GM18951 (cell line): Measurements from ENCODE around the gene ELANE.

Source experiments
- POLR2A ChIP-seq: IDR thresholded peaks from 4 replicates; pipeline ENCODE4 v1.6.1; 2011; ENCODE audit warnings: mild to moderate bottlenecking; ENCODE audit not compliant: insufficient read length, insufficient read depth; ENCODE audit errors: extremely low read depth
- in situ Hi-C: fragments of 300-500 bp; cut with MboI; formaldehyde crosslinking; loops from one replicate; pipeline ENCODE4 v1.12.0; 2022; ENCODE audit warnings: low sequenced_read_pairs, mixed read lengths, inconsistent platforms; ENCODE audit not compliant: unreplicated experiment

Gene ELANE

GRCh38 chr19:855566-856120, 3.5 kb downstream of the ELANE start:
- in situ Hi-C loops, result no loop called here
- no peak for TF ChIP-seq POLR2A

GRCh38 chr19:858284-858683, 6.2 kb downstream of the ELANE start:
- in situ Hi-C loops, result no loop called here
- TF ChIP-seq POLR2A, result no peak

- in situ Hi-C loops, result no loop called here
- TF ChIP-seq POLR2A, result no peak
These were observed 7.1 kb downstream of the ELANE start, which contains the start of gene CFD for GRCh38 chr19:858868-859843. CFD (plus strand) TSS chr19:859664; CDS start chr19:859690, 26 bp downstream.

- in situ Hi-C loops, result loop anchor here (10.0 kb wide), 2 partner anchors 54 to 124 kb away; partner anchors contain the start of genes KISS1R, R3HDM4 and WDR18
- no peak for TF ChIP-seq POLR2A
These were observed 9.1 kb downstream of the ELANE start for GRCh38 chr19:861141-861755.

GRCh38 chr19:861756-862580, 9.9 kb downstream of the ELANE start:
- in situ Hi-C loops, result loop anchor here (10.0 kb wide), 2 partner anchors 53 to 123 kb away; partner anchors contain the start of genes KISS1R, R3HDM4 and WDR18
- TF ChIP-seq POLR2A, result no peak

GRCh38 chr19:862581-863314, 10.6 kb downstream of the ELANE start:
- in situ Hi-C loops, result loop anchor here (10.0 kb wide), 2 partner anchors 52 to 122 kb away; partner anchors contain the start of genes KISS1R, R3HDM4 and WDR18
- TF ChIP-seq POLR2A, result no peak

GRCh38 chr19:863315-863620, 11.2 kb downstream of the ELANE start:
- TF ChIP-seq POLR2A, result no peak
- in situ Hi-C loops, result loop anchor here (10.0 kb wide), 2 partner anchors 52 to 122 kb away; partner anchors contain the start of genes KISS1R, R3HDM4 and WDR18

GRCh38 chr19:866769-867300, 14.7 kb downstream of the ELANE start:
- TF ChIP-seq POLR2A, result no peak
- in situ Hi-C loops, result loop anchor here (10.0 kb wide), 2 partner anchors 48 to 118 kb away; partner anchors contain the start of genes KISS1R, R3HDM4 and WDR18

- no peak for TF ChIP-seq POLR2A
- in situ Hi-C loops, result loop anchor here (10.0 kb wide), 2 partner anchors 47 to 117 kb away; partner anchors contain the start of genes KISS1R, R3HDM4 and WDR18
These were observed 15.2 kb downstream of the ELANE start for GRCh38 chr19:867301-867793.

GRCh38 chr19:867855-868457, 15.9 kb downstream of the ELANE start:
- in situ Hi-C loops, result loop anchor here (10.0 kb wide), 2 partner anchors 47 to 117 kb away; partner anchors contain the start of genes KISS1R, R3HDM4 and WDR18
- TF ChIP-seq POLR2A, result no peak

GRCh38 chr19:868458-869244, 16.5 kb downstream of the ELANE start:
- TF ChIP-seq POLR2A, result no peak
- in situ Hi-C loops, result loop anchor here (10.0 kb wide), 2 partner anchors 46 to 116 kb away; partner anchors contain the start of genes KISS1R, R3HDM4 and WDR18
